IPS DF 6.9 (cell line): Measurements from ENCODE around the gene CERKL.

Experiments
- DNase-seq: peaks from one replicate; pipeline ENCODE4 v3.0.0-alpha.2; 2013; ENCODE audit warnings: low read depth, low spot score
- H3K27ac ChIP-seq: one replicate; pipeline ENCODE4 v1.5.1; 2013; ENCODE audit warnings: low read length, control low read depth
- H3K27me3 ChIP-seq: 2 replicates; pipeline ENCODE4 v1.6.1; 2013; ENCODE audit warnings: mild to moderate bottlenecking, low read length; ENCODE audit not compliant: control insufficient read depth, insufficient read depth
- H3K36me3 ChIP-seq: 2 replicates; pipeline ENCODE4 v1.6.1; 2013; ENCODE audit warnings: low read length; ENCODE audit not compliant: control insufficient read depth, insufficient read depth
- H3K4me1 ChIP-seq: 2 replicates; pipeline ENCODE4 v1.6.1; 2013; ENCODE audit warnings: low read length; ENCODE audit not compliant: control insufficient read depth, insufficient read depth
- H3K4me3 ChIP-seq: 2 replicates; pipeline ENCODE4 v1.5.1; 2013; ENCODE audit warnings: mild to moderate bottlenecking, low read length
- H3K9me3 ChIP-seq: 2 replicates; pipeline ENCODE4 v1.6.1; 2013; ENCODE audit warnings: low read length, inconsistent platforms; ENCODE audit not compliant: control insufficient read depth, insufficient read depth
- WGBS: extraction: QIAGEN DNeasy Blood & Tissue Kit; methylation state at CpG from one replicate; pipeline ENCODE4 v1.1.7; 2013; ENCODE audit warnings: mixed read lengths, missing lambda C conversion rate; ENCODE audit not compliant: insufficient read length, insufficient coverage; 5-methylcytosine and 5-hydroxymethylcytosine counted together

The CERKL gene

GRCh38 chr2:181677912-181678586 lies 21.1 kb upstream of the CERKL start:
- no peak overlapping the region for H3K27ac ChIP-seq
- no CpG with 5 or more reads among the region's 41 CpGs for WGBS
- no peaks in the 10 kb centered on the region for H3K36me3 ChIP-seq
- DNase-seq: no peak
- H3K27me3 ChIP-seq: peaks cover 49% of the 10 kb centered on the region
- no peak overlapping the region for H3K4me3 ChIP-seq
- H3K4me1 ChIP-seq: peaks cover 6% of the 10 kb centered on the region; the same call in 1 of the 2 replicates
- no peaks in the 10 kb centered on the region for H3K9me3 ChIP-seq

- H3K36me3 ChIP-seq: no peaks in the 10 kb centered on the region
- H3K4me3 ChIP-seq: no peak overlapping the region
- no peaks in the 10 kb centered on the region for H3K9me3 ChIP-seq
- no peak overlapping the region for H3K27ac ChIP-seq
- peaks cover 26% of the 10 kb centered on the region for H3K27me3 ChIP-seq
- no peak for DNase-seq
- no CpG with 5 or more reads among the region's 4 CpGs for WGBS
- H3K4me1 ChIP-seq: no peaks in the 10 kb centered on the region; the same call in 1 of the 2 replicates
These were observed 18.3 kb upstream of the CERKL start for GRCh38 chr2:181675254-181675653.

DNA sequence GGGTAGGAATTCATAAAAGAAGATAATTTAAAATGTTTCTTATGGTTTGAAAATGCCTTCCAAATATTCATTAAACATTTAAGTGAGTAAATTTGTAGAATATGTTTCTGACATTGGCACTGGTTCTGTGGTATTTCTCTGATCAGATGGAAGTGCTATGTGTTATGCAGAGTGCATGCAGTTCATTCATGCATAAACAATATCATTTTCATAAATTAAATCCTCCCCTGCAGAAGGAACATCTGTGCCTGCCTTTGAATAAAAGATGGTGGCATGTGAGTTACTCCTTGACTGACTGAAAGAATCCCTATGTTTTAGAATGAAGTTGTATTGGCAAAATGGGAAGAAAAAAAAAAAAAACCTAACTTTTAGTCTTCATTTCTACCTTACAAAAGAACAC lies 17.6 kb upstream of the CERKL start:
- H3K4me3 ChIP-seq: no peak overlapping the region
- H3K36me3 ChIP-seq: no peaks in the 10 kb centered on the region
- peaks cover 19% of the 10 kb centered on the region for H3K27me3 ChIP-seq
- DNase-seq: no peak
- no peak overlapping the region for H3K27ac ChIP-seq
- no peaks in the 10 kb centered on the region for H3K9me3 ChIP-seq
- H3K4me1 ChIP-seq: no peaks in the 10 kb centered on the region; the same call in 1 of the 2 replicates

GRCh38 chr2:181673173-181673572 lies 16.3 kb upstream of the CERKL start:
- DNase-seq: no peak
- H3K36me3 ChIP-seq: no peaks in the 10 kb centered on the region
- no CpG with 5 or more reads among the region's 2 CpGs for WGBS
- peaks cover 7% of the 10 kb centered on the region for H3K27me3 ChIP-seq
- no peaks in the 10 kb centered on the region for H3K9me3 ChIP-seq
- no peak overlapping the region for H3K4me3 ChIP-seq
- H3K4me1 ChIP-seq: no peaks in the 10 kb centered on the region; the same call in 1 of the 2 replicates
- no peak overlapping the region for H3K27ac ChIP-seq

DNA sequence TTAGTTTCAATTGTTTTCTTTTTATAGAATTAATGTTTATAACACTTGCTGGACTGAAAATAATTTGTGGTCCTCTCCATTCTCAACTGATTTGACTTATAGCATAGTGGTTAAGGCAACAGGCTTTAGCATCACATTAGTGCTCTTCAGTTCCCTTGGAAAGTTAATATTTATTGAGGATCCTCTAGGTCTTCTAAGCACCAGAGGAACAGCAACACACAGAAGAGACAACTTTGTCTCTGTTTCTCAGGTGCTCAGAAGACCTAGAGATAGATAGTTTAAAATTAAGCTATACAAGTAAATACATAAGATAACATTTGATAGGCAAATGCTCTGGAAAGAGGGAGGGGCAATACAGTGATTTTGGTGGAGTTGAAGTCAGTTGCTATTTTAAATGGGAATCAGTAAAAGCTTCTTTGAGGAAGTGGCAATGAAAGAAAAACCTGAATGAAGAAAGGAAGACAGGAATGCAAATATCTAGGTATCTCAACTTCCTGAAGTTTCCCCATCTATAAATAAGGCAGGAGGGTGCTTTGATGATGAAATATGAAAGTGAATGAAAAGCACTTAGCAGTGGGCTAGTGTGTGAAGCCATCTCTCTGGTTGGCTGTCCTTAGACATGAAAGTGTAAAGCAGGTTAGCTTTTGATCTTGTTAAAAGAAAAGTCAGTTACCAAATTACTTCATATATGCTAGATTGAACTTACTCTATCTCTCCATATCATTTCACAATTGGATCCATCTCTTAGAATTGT lies 15.5 kb upstream of the CERKL start:
- Histone ChIP-seq H3K9me3 (no peaks in the 10 kb centered on the region), H3K27me3 (peaks cover under 1% of the 10 kb centered on the region; the same call in 1 of the 2 replicates)
- DNase-seq: no peak

DNA sequence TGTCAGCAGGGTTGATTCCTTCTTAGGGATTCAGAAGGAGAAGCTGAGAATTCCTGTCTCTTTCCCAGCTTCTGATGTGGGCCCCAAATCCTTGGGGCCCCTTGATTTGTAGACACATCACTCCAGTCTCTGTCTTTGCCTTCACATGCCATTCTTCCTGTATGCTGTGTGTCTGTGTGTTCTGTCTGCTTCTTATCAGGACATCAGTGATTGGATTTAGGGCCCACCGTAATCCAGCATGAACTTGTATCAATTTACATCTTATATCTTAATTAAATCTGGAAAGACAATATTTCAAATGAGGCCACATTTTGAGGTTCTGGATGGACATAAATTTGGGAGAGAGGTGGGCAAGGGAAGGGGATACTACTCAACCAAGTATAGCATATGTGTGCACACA lies 13.7 kb upstream of the CERKL start:
- Histone ChIP-seq H3K27ac (no peak overlapping the region), H3K4me1 (no peaks in the 10 kb centered on the region), H3K27me3 (no peaks in the 10 kb centered on the region; the same call in 1 of the 2 replicates), H3K9me3 (no peaks in the 10 kb centered on the region), H3K4me3 (no peak overlapping the region), H3K36me3 (no peaks in the 10 kb centered on the region)
- WGBS: no CpG with 5 or more reads among the region's 1 CpG
- DNase-seq: no peak

More for the DNA sequence above, 15.5 kb upstream of the CERKL start:
- no peak overlapping the region for H3K4me3 ChIP-seq
- no peak overlapping the region for H3K27ac ChIP-seq
- H3K4me1 ChIP-seq: no peaks in the 10 kb centered on the region
- H3K36me3 ChIP-seq: no peaks in the 10 kb centered on the region

- no peaks in the 10 kb centered on the region for H3K36me3 ChIP-seq
- no peaks in the 10 kb centered on the region for H3K4me1 ChIP-seq
- H3K9me3 ChIP-seq: no peaks in the 10 kb centered on the region
- DNase-seq: no peak
- no peak overlapping the region for H3K4me3 ChIP-seq
- H3K27ac ChIP-seq: no peak overlapping the region
- WGBS: no CpG with 5 or more reads among the region's 1 CpG
- no peaks in the 10 kb centered on the region; the same call in 1 of the 2 replicates for H3K27me3 ChIP-seq
These were observed 10.3 kb upstream of the CERKL start for GRCh38 chr2:181667234-181667633.

DNA sequence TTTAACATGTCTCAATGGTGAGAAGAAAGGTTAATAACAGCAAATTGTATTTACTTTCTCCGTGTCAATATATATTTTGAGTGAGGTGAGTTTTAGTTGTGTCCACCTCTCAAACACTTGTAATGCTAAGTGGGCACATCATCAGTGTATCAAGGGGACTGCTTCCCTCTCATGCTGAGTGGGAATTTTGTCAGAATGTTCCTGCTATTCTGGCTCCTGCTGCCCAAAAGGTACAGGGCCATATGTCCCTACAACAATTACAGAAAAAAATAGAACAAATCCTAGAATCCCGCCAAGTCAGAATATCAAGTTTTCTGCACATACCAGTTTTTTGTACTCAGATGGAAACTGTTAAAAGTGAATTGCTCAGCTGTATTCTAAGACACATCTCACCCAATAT lies 5.4 kb upstream of the CERKL start:
- peaks cover 32% of the 10 kb centered on the region for H3K27me3 ChIP-seq
- H3K4me3 ChIP-seq: no peak overlapping the region
- WGBS: no CpG with 5 or more reads among the region's 2 CpGs

GRCh38 chr2:181660181-181660580 lies 3.3 kb upstream of the CERKL start:
- no peaks in the 10 kb centered on the region for H3K4me1 ChIP-seq
- H3K27me3 ChIP-seq: peaks cover 33% of the 10 kb centered on the region
- H3K27ac ChIP-seq: no peak overlapping the region
- H3K36me3 ChIP-seq: no peaks in the 10 kb centered on the region
- DNase-seq: no peak
- no peaks in the 10 kb centered on the region for H3K9me3 ChIP-seq
- WGBS: no CpG with 5 or more reads among the region's 3 CpGs
- H3K4me3 ChIP-seq: no peak overlapping the region

More for the DNA sequence above, 5.4 kb upstream of the CERKL start:
- DNase-seq: no peak
- H3K36me3 ChIP-seq: no peaks in the 10 kb centered on the region
- no peaks in the 10 kb centered on the region for H3K9me3 ChIP-seq
- no peak overlapping the region for H3K27ac ChIP-seq
- no peaks in the 10 kb centered on the region for H3K4me1 ChIP-seq

DNA sequence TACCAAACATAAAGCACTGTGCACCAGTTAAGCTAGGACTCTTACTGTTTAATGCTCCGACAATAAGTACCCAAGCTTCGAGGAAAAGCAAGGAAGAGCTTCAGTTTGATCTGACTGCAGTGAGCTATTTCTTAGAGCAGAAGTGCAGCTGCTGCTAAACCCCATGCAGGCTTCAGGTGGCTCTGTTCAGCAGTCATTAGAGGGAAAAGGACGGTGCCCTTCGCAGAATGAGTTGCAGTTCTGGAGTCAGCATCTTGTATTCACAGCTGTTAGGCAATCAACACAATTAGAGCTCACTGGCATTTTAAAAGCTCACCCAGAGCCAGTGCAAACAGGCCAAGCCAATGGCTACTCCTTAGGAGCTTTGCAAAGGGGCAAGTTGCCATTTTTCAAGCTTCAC lies 1.5 kb upstream of the CERKL start:
- DNase-seq: no peak

More for the DNA sequence above, 1.5 kb upstream of the CERKL start:
- peaks cover 36% of the 10 kb centered on the region for H3K27me3 ChIP-seq
- H3K9me3 ChIP-seq: no peaks in the 10 kb centered on the region
- H3K4me3 ChIP-seq: no peak overlapping the region
- no peaks in the 10 kb centered on the region for H3K4me1 ChIP-seq
- H3K36me3 ChIP-seq: no peaks in the 10 kb centered on the region
- no CpG with 5 or more reads among the region's 4 CpGs for WGBS
- H3K27ac ChIP-seq: no peak overlapping the region
